Mesendoderm (in vitro differentiated cells): ENCODE data around the gene RBM4.

Source experiments
- DNase-seq: peaks from one replicate; pipeline ENCODE4 v3.0.0; 2013
- H2AK5ac ChIP-seq: 2 replicates; pipeline ENCODE4 v1.6.1; 2013; ENCODE audit warnings: low read length, inconsistent platforms
- H2BK120ac ChIP-seq: 2 replicates; pipeline ENCODE4 v1.6.1; 2013; ENCODE audit warnings: low read depth, mild to moderate bottlenecking, low read length, moderate library complexity, mixed read lengths
- H2BK15ac ChIP-seq: replicated peaks from 2 replicates; pipeline ENCODE4 v1.6.1; 2013; ENCODE audit warnings: low read depth, mild to moderate bottlenecking, moderate library complexity
- H2BK5ac ChIP-seq: 2 replicates; pipeline ENCODE4 v1.6.1; 2013; ENCODE audit warnings: low read length, inconsistent platforms
- H3K18ac ChIP-seq: 2 replicates; pipeline ENCODE4 v1.6.1; 2013; ENCODE audit warnings: mild to moderate bottlenecking, low read length, mixed read lengths
- H3K23ac ChIP-seq: one replicate; pipeline ENCODE4 v1.6.1; 2013; ENCODE audit warnings: low read length
- H3K27ac ChIP-seq: 2 replicates; pipeline ENCODE4 v1.5.1; 2013; ENCODE audit warnings: low read depth, mild to moderate bottlenecking, inconsistent platforms, low read length, moderate library complexity
- H3K27me3 ChIP-seq: 2 replicates; pipeline ENCODE4 v1.6.1; 2013; ENCODE audit warnings: low read length, control low read depth, mild to moderate bottlenecking, inconsistent platforms; ENCODE audit not compliant: insufficient read depth, poor library complexity
- H3K36me3 ChIP-seq: 2 replicates; pipeline ENCODE4 v1.6.1; 2013; ENCODE audit warnings: low read length, inconsistent platforms; ENCODE audit not compliant: control insufficient read depth, insufficient read depth
- H3K4ac ChIP-seq: one replicate; pipeline ENCODE4 v1.6.1; 2013; ENCODE audit warnings: low read depth, mild to moderate bottlenecking, low read length, moderate library complexity
- H3K4me1 ChIP-seq: 2 replicates; pipeline ENCODE4 v1.6.1; 2013; ENCODE audit warnings: low read depth, low read length, inconsistent platforms; ENCODE audit not compliant: control insufficient read depth
- H3K4me2 ChIP-seq: 2 replicates; pipeline ENCODE4 v1.6.1; 2013; ENCODE audit warnings: low read length
- H3K4me3 ChIP-seq: 2 replicates; pipeline ENCODE4 v1.5.1; 2013; ENCODE audit warnings: mild to moderate bottlenecking, low read length
- H3K56ac ChIP-seq: one replicate; pipeline ENCODE4 v1.6.1; 2013; ENCODE audit warnings: low read length
- H3K79me1 ChIP-seq: 2 replicates; pipeline ENCODE4 v1.6.1; 2013; ENCODE audit warnings: low read length, inconsistent platforms
- H3K79me2 ChIP-seq: 2 replicates; pipeline ENCODE4 v1.6.1; 2013; ENCODE audit warnings: mild to moderate bottlenecking, low read length; ENCODE audit not compliant: control insufficient read depth, insufficient read depth
- H3K9ac ChIP-seq: 2 replicates; pipeline ENCODE4 v1.6.1; 2013; ENCODE audit warnings: low read length, inconsistent platforms
- H4K5ac ChIP-seq: one replicate; pipeline ENCODE4 v1.6.1; 2013; ENCODE audit warnings: low read length
- H4K8ac ChIP-seq: one replicate; pipeline ENCODE4 v1.6.1; 2013; ENCODE audit warnings: low read depth, mild to moderate bottlenecking, control low read depth, low read length, moderate library complexity
- WGBS: extraction: QIAGEN DNeasy Blood & Tissue Kit; methylation state at CpG from one replicate; pipeline ENCODE4 v1.1.7; 2013; ENCODE audit warnings: low lambda C conversion rate, missing lambda C conversion rate; ENCODE audit not compliant: insufficient coverage; ENCODE audit errors: extremely low coverage; 5-methylcytosine and 5-hydroxymethylcytosine counted together

RBM4 gene

GRCh38 chr11:66624450-66624849 lies 14.1 kb upstream of the RBM4 start:
- DNase-seq, result no peak
- Histone ChIP-seq H3K36me3 (peaks cover 34% of the 10 kb centered on the region), H3K56ac (no peak overlapping the region)

GRCh38 chr11:66625041-66625751 lies 13.3 kb upstream of the RBM4 start:
- Histone ChIP-seq H3K27me3 (no peaks in the 10 kb centered on the region), H3K4me2 (no peak overlapping the region), H4K8ac (no peak overlapping the region), H3K27ac (no peak overlapping the region), H3K79me1 (peaks cover 36% of the 10 kb centered on the region), H3K36me3 (peaks cover 36% of the 10 kb centered on the region), H2BK5ac (no peak overlapping the region), H3K18ac (no peak overlapping the region), H4K5ac (no peak overlapping the region), H3K4me3 (no peak overlapping the region), H3K4ac (no peak overlapping the region), H3K23ac (no peak overlapping the region), H3K9ac (no peak overlapping the region), H3K79me2 (peaks cover 96% of the 10 kb centered on the region), H3K56ac (no peak overlapping the region), H2AK5ac (no peak overlapping the region), H2BK15ac (no peak overlapping the region), H3K4me1 (no peaks in the 10 kb centered on the region), H2BK120ac (no peak overlapping the region)
- DNase-seq, result no peak
- no CpG with 5 or more reads among the region's 26 CpGs for WGBS

More at GRCh38 chr11:66624450-66624849, 14.1 kb upstream of the RBM4 start:
- WGBS, result no CpG with 5 or more reads among the region's 16 CpGs
- Histone ChIP-seq H3K4me2 (no peak overlapping the region), H3K23ac (no peak overlapping the region), H2AK5ac (no peak overlapping the region), H3K4me3 (no peak overlapping the region), H3K27me3 (no peaks in the 10 kb centered on the region), H2BK120ac (no peak overlapping the region), H4K8ac (no peak overlapping the region), H3K9ac (no peak overlapping the region), H3K27ac (no peak overlapping the region), H3K4me1 (no peaks in the 10 kb centered on the region), H2BK15ac (no peak overlapping the region), H3K79me1 (peaks cover 33% of the 10 kb centered on the region), H3K79me2 (peaks cover 94% of the 10 kb centered on the region), H4K5ac (no peak overlapping the region), H3K18ac (no peak overlapping the region), H2BK5ac (no peak overlapping the region), H3K4ac (no peak overlapping the region)

GRCh38 chr11:66625752-66626149 lies 12.8 kb upstream of the RBM4 start:
- no peak overlapping the region for H3K23ac ChIP-seq
- H2AK5ac ChIP-seq, result no peak overlapping the region
- no peak overlapping the region for H3K9ac ChIP-seq
- H4K5ac ChIP-seq, result no peak overlapping the region
- H3K4ac ChIP-seq, result no peak overlapping the region
- H3K79me1 ChIP-seq, result peaks cover 37% of the 10 kb centered on the region
- H2BK15ac ChIP-seq, result no peak overlapping the region
- no peak overlapping the region for H3K18ac ChIP-seq
- no peak overlapping the region for H2BK5ac ChIP-seq
- H3K4me2 ChIP-seq, result no peak overlapping the region
- H3K79me2 ChIP-seq, result peaks cover 96% of the 10 kb centered on the region
- H2BK120ac ChIP-seq, result no peak overlapping the region
- H3K36me3 ChIP-seq, result peaks cover 36% of the 10 kb centered on the region
- H3K56ac ChIP-seq, result no peak overlapping the region
- no peak overlapping the region for H3K4me3 ChIP-seq
- WGBS, result no CpG with 5 or more reads among the region's 9 CpGs
- no peak for DNase-seq
- H3K4me1 ChIP-seq, result no peaks in the 10 kb centered on the region
- H3K27ac ChIP-seq, result no peak overlapping the region
- H4K8ac ChIP-seq, result no peak overlapping the region
- no peaks in the 10 kb centered on the region for H3K27me3 ChIP-seq

GRCh38 chr11:66626382-66626781 lies 12.1 kb upstream of the RBM4 start:
- WGBS, result no CpG with 5 or more reads among the region's 25 CpGs
- peaks cover 36% of the 10 kb centered on the region for H3K36me3 ChIP-seq

GRCh38 chr11:66626926-66627325 lies 11.6 kb upstream of the RBM4 start:
- Histone ChIP-seq H3K79me2 (peaks cover 88% of the 10 kb centered on the region), H3K23ac (no peak overlapping the region), H3K9ac (no peak overlapping the region), H3K56ac (no peak overlapping the region), H2BK120ac (no peak overlapping the region), H3K4ac (no peak overlapping the region), H4K8ac (no peak overlapping the region), H3K36me3 (peaks cover 38% of the 10 kb centered on the region), H3K18ac (no peak overlapping the region), H3K79me1 (peaks cover 40% of the 10 kb centered on the region), H4K5ac (no peak overlapping the region), H3K27me3 (no peaks in the 10 kb centered on the region), H2AK5ac (no peak overlapping the region), H3K4me1 (no peaks in the 10 kb centered on the region), H3K27ac (no peak overlapping the region), H3K4me3 (no peak overlapping the region), H2BK15ac (no peak overlapping the region), H3K4me2 (no peak overlapping the region), H2BK5ac (no peak overlapping the region)
- no peak for DNase-seq
- no CpG with 5 or more reads among the region's 7 CpGs for WGBS

More at GRCh38 chr11:66626382-66626781, 12.1 kb upstream of the RBM4 start:
- no peak for DNase-seq
- Histone ChIP-seq H3K56ac (no peak overlapping the region), H2BK15ac (no peak overlapping the region), H2BK5ac (no peak overlapping the region), H2AK5ac (no peak overlapping the region), H3K9ac (no peak overlapping the region), H3K23ac (no peak overlapping the region), H3K18ac (no peak overlapping the region), H3K27ac (no peak overlapping the region), H3K4me3 (no peak overlapping the region), H3K27me3 (no peaks in the 10 kb centered on the region), H4K8ac (no peak overlapping the region), H4K5ac (no peak overlapping the region), H3K79me2 (peaks cover 90% of the 10 kb centered on the region), H3K4ac (no peak overlapping the region), H3K4me2 (no peak overlapping the region), H2BK120ac (no peak overlapping the region), H3K79me1 (peaks cover 37% of the 10 kb centered on the region), H3K4me1 (no peaks in the 10 kb centered on the region)
